NCI-H1417 (cell line): Measurements from ENCODE around the gene KCND2.

Experiments used
- DNase-seq, 3 experiments: peaks; one replicate each; lab custom pipeline; 2025; lab: John Stamatoyannopoulos, UW

Gene KCND2

DNA sequence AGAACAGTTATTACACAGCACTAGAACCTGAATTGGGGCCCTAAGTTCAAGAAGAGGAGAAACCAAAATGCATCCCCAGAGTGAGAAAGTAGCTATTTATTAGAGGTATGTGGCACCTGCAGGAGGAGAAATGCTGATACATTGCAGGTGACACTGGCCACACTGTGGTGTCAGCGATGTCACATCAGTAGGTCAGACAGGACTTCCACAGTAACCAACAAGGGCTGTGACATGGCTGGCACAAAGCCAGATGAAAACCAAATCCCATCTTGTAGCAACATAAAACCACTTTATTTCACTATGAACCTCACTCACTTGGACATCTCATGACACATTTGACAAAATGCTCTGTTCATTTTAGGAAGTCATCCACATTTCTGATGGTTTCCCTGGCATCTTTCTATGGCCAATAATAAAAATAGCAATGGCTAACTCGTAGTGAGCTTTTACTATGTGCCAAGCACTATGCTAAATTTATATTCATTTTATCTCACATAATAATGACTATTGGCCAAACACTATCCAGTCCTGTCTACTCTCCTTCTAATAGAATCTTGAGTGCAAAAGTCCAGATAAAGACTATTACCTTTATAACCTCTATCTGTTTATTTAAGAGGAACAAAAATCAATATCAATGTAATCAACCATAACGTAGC, 430.7 kb downstream of the KCND2 start:
- DNase-seq: no peak

- DNase-seq: no peak
Measured at GRCh38 chr7:120709252-120709971, 436.4 kb downstream of the KCND2 start.

GRCh38 chr7:120709972-120710320, 437.0 kb downstream of the KCND2 start:
- DNase-seq: no peak

DNA sequence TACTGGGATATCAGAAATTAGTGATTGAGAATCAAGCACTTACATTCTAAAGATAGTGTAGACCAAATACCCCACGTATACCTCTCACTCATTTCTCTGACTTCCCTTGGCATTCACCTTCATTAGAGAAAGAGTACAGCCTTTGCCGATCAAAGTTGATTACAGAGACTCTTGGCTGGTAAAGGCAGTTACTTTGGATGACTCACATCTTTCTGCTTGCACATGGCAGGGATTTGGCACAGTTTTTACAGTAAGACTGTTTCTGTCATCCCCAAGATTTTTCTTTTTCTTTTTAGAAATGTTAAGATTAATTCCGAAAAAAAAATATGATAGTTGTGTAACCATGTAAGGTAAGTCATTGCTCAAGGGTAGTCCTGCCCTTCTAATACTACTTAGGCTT, 442.0 kb downstream of the KCND2 start:
- no peak for DNase-seq

DNA sequence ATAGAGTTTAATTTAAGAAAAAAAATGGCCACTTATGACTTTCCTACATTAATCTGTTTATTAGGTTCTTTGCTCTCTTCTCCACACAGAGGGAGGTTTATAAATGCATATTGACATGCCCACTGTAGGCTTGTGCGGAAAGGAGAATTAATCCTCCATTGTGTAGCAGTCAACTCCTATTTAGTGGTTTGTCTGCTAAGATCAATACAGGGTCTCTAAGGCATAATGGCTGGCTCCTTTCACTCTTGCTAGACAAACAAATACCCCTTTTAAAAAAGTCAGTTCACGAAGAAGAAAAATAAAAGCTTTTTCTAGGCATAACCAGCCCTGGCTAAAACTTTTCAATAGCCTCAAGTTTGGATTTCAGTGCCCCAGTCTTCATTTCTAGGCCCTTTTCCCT, 443.3 kb downstream of the KCND2 start:
- no peak for DNase-seq

DNA sequence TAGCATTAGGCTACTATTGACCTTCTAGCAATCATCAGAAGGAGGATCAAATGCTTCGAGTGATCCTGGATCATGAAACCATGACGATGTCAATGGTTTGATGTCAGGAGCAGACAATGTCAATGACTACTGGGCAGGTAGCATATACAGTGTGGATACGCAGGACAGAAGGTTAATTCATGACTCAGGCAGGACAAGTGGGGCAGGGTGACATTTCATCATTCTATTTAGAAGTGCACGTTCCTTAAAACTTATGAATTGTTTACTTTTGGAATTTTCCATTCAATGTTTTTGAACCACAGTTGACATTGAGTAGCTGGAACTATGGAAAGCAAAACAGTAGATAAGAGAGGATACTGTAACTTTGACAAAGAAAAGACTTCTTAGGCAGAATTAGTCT, 444.2 kb downstream of the KCND2 start:
- DNase-seq: no peak

- no peak for DNase-seq
Measured at GRCh38 chr7:120718361-120718760, 445.4 kb downstream of the KCND2 start.

DNA sequence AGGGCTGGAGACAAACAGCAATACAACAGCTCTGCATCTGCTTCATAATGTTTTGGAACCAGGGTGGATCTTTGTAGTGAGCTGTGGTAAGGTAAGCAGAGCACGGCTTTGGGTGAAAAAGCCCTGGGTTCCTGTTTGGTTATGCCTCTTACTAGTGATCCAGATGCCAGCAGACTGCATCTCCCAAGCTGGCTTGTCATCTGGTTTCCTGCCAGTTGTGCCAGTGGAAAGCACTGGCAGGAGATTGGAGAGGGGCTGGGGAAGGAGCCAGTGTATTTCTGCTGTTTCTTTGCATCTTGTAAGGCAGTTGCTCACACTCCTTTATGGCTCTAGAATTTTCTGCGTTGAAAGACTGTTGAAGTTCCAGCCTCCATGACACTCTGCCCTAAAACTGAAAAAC, 447.3 kb downstream of the KCND2 start:
- DNase-seq: no peak

DNA sequence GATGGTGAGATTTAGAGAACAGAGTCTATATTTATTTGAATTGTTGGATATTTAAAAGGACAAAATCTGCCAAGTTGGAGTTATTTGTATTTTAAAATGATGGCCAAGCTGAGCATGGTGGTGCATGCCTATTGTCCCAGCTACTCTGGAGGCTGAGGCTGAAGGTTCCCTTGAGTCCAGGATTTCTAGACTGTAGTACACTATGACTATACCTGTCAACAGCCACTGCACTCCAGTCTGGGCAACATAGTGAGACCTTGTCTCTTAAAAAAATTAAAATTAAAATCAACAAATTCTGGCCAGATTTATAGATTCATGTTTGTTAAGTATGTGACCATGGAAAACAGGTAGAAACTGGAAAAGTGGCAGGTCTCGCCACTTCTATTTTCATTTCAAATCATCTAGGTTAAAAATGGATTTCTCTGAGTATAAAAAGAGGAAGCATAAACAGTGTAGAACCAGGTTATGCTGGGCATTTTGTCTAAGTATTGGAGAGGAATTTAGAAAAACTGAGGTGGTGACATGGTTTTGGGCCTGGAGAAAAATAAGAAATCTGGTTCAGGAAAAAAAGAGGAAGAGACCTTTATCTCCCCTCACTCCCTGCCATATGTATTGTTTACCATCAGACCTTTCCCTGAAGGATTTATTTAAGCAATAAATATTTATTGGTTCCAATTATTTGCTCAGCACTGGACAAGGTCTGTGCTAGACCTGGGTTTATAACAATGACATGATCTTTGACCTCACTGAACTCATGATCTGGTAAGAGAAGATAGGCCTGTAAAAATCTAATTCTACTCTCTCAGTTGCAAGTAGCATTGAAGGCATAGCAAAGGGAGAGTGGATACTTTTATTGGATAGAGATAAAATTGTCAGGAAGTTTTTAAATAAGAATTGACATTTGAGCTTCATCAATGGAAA, 450.8 kb downstream of the KCND2 start:
- no peak for DNase-seq

- DNase-seq: peak in 1 of 3 experiments; percentile 20
Measured at GRCh38 chr7:120724448-120724847, 451.5 kb downstream of the KCND2 start.

DNA sequence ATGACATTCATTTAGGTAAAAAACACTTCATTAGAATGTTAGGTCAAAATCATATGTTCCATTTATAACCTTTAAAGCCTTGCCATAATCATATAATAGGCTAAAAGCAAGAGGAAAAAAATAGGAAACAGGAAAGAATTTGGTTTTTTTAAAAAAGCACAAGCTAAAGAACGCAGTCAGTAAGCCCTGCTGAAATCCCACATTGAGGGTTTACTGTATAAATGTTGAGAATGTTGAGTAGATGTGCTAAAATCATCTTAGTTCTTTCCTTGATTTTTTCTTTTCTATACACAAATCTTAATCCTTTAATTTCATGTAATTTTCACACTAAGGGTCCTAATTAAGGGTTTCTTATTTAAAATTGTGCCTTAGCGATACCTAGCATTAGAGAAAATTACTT, 452.0 kb downstream of the KCND2 start:
- DNase-seq: no peak

- DNase-seq: peak; percentile 23 to 74 (median 64)
Measured at GRCh38 chr7:120725376-120726039, 452.5 kb downstream of the KCND2 start.

DNA sequence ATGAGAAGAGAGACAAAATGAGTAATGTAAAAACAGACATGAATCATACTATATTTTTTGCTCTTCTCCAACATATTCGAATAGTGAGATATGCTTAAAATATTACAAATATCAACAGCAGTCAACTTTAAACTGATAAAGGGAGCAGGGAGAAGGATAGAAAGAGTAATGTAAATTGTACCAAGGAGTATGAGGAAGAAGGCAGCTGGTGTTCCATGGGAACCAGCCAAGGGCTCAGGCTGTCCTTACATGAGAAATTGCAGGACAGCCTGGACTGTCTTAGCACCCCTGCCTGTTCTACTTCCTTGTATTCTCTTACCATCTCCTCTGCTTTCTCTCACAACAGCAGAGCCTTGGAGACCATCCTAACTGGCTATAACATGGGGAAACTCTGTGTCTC, 456.3 kb downstream of the KCND2 start:
- no peak for DNase-seq

GRCh38 chr7:120731271-120731670, 458.3 kb downstream of the KCND2 start:
- DNase-seq: no peak

DNA sequence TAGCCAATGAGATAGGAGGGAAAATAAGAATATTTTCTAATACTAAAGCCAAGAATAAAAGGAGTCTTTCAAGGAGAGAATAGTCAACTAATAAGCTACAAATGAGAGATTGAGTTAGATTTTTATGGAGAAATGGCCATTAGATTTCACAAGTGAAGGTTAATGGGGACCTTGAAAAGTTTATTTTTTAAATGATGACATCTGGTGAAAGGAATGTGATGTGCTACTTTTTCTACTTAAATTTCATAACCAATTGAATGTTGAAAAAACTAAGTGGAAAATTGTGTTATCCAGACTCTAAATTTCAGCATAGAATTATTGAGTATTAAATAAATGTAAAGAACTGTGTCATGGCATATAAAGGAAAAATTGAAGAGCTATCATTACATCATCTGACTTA, 459.3 kb downstream of the KCND2 start:
- no peak for DNase-seq

DNA sequence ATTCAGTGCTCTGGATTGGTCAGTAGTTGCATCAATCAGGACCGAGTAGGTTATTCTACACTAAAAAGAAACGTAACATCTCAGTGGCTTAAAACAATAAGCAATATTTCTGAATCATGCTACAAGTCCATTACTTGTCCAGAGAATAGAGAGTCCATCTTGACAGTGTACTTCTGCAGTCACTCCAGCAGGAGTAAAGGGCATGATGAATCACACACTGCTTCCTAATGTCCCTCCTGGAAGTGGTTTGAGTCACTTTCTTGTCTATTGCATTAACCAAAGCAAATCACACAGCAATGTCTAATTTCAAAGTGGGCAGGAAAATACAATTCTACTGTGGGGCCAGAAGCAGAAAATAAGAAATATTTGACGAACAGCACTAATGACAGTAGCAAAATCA, 460.2 kb downstream of the KCND2 start:
- no peak for DNase-seq

DNA sequence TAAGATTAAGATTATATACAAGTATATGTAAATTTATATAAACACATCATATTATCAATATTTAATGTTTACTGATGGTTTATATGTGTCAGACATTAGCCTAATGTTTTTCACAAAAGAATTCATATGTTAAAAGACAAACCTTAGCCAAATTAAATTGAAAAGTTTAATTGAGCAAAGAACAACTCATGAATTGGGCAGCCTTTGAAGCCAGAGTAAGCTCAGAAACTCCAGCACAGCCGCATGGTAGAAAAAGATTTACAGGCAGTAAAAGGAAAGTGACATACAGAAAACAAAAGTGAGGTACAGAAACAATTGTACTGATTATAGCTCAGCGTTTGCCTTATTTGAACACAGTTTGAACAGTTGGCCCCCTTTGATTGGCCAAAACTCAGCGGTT, 460.9 kb downstream of the KCND2 start:
- DNase-seq: no peak

DNA sequence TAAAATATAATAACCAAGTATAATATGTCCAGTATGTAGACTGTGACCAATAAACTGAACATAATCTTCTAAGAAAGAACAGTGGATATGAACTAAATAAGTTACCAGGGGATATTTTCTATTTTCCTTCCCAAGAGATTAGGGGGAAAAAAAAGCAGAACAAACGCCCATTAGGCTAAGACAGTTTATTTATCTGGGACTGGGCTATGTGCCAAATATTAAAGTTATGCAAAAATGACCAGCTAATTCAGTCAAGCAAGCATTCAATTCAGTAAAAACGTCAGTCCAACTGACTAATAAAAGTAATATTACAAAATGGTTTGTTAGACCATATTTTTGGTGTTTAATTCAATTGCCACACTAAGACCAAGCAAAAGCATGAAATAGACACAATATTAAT, 462.8 kb downstream of the KCND2 start:
- peak in 1 of 3 experiments; percentile 40 for DNase-seq

DNA sequence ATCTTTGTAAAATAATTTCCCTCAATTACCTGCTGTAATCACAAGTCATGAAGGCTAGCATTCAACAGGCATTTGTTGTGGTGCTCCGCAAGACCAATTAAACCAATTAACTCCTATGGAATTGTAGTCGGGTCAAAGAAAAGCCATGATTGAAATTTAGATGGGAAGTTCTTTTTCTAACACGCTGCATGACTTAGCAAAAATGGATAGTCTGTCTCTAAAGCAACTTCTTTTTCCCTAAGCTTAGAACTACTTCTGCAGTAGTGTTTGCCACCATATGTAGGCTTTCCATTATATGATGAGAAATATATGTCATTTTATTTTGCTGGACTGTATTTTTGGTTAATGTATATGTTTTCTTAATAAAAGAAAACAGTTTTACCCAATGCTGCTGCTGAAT, 465.8 kb downstream of the KCND2 start:
- DNase-seq: peak in 1 of 3 experiments; percentile 69

GRCh38 chr7:120740348-120740747, 467.4 kb downstream of the KCND2 start:
- peak in 1 of 3 experiments; percentile 40 for DNase-seq

- DNase-seq: peak in 2 of 3 experiments; percentile 17 to 64
Measured at GRCh38 chr7:120741371-120742042, 468.5 kb downstream of the KCND2 start.

GRCh38 chr7:120742372-120742771, 469.4 kb downstream of the KCND2 start:
- DNase-seq: peak; percentile 53 to 85 (median 82)
